WERI-Rb-1 (cell line): ENCODE data around the gene RCSD1.

Source experiments
- DNase-seq: peaks from one replicate; pipeline ENCODE4 v3.0.0-alpha.2; 2020
- H3K27ac ChIP-seq: fragments of 250-450 bp; sonication (Bioruptor Pico); 2 replicates; pipeline ENCODE4 v1.5.1; 2020; ENCODE audit warnings: mild to moderate bottlenecking, moderate library complexity
- H3K27me3 ChIP-seq: fragments of 250-450 bp; sonication (Bioruptor Pico); 2 replicates; pipeline ENCODE4 v1.5.1; 2021; ENCODE audit warnings: mild to moderate bottlenecking, low read depth, moderate library complexity; ENCODE audit not compliant: insufficient read depth, severe bottlenecking
- H3K36me3 ChIP-seq: fragments of 250-450 bp; sonication (Bioruptor Pico); 2 replicates; pipeline ENCODE4 v1.5.1; 2020; ENCODE audit warnings: mild to moderate bottlenecking, moderate library complexity
- H3K4me3 ChIP-seq: 2 replicates; pipeline ENCODE4 v1.5.1; 2011; ENCODE audit warnings: low read depth, mild to moderate bottlenecking, control low read depth, low read length
- H3K9me3 ChIP-seq: fragments of 250-450 bp; sonication (Bioruptor Pico); 2 replicates; pipeline ENCODE4 v1.5.1; 2021; ENCODE audit warnings: mild to moderate bottlenecking, moderate library complexity; ENCODE audit not compliant: severe bottlenecking
- TF ChIP-seq, protein P1 (sequence below): IDR thresholded peaks from 2 replicates; pipeline ENCODE4 v1.5.1; 2011; ENCODE audit warnings: low read depth, mild to moderate bottlenecking, control low read depth, inconsistent platforms, low read length

The RCSD1 gene

GRCh38 chr1:167648252-167648849 lies 18.3 kb downstream of the RCSD1 start:
- no peak for DNase-seq
- no peak overlapping the region for H3K4me3 ChIP-seq
- H3K36me3 ChIP-seq: no peaks in the 10 kb centered on the region
- H3K27ac ChIP-seq: no peak overlapping the region
- TF ChIP-seq, protein P1, sequence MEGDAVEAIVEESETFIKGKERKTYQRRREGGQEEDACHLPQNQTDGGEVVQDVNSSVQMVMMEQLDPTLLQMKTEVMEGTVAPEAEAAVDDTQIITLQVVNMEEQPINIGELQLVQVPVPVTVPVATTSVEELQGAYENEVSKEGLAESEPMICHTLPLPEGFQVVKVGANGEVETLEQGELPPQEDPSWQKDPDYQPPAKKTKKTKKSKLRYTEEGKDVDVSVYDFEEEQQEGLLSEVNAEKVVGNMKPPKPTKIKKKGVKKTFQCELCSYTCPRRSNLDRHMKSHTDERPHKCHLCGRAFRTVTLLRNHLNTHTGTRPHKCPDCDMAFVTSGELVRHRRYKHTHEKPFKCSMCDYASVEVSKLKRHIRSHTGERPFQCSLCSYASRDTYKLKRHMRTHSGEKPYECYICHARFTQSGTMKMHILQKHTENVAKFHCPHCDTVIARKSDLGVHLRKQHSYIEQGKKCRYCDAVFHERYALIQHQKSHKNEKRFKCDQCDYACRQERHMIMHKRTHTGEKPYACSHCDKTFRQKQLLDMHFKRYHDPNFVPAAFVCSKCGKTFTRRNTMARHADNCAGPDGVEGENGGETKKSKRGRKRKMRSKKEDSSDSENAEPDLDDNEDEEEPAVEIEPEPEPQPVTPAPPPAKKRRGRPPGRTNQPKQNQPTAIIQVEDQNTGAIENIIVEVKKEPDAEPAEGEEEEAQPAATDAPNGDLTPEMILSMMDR: no peak
- no peaks in the 10 kb centered on the region for H3K27me3 ChIP-seq
- H3K9me3 ChIP-seq: no peaks in the 10 kb centered on the region

GRCh38 chr1:167648978-167649744 lies 19.1 kb downstream of the RCSD1 start:
- DNase-seq: no peak
- TF ChIP-seq, protein P1: no peak
- Histone ChIP-seq H3K27me3 (no peaks in the 10 kb centered on the region), H3K27ac (no peak overlapping the region), H3K4me3 (no peak overlapping the region), H3K9me3 (no peaks in the 10 kb centered on the region), H3K36me3 (no peaks in the 10 kb centered on the region)

- Histone ChIP-seq H3K4me3 (no peak overlapping the region), H3K9me3 (no peaks in the 10 kb centered on the region), H3K36me3 (no peaks in the 10 kb centered on the region), H3K27me3 (no peaks in the 10 kb centered on the region), H3K27ac (no peak overlapping the region)
- TF ChIP-seq, protein P1: no peak
- no peak for DNase-seq
Measured at GRCh38 chr1:167650269-167651160, 20.5 kb downstream of the RCSD1 start.

- no peak for DNase-seq
- no peaks in the 10 kb centered on the region for H3K36me3 ChIP-seq
- H3K27ac ChIP-seq: no peak overlapping the region
Measured at GRCh38 chr1:167651161-167651693, 21.2 kb downstream of the RCSD1 start.

GRCh38 chr1:167654975-167655575 lies 25.0 kb downstream of the RCSD1 start:
- no peaks in the 10 kb centered on the region for H3K27me3 ChIP-seq
- no peaks in the 10 kb centered on the region for H3K9me3 ChIP-seq
- H3K27ac ChIP-seq: no peak overlapping the region
- no peak for DNase-seq
- H3K36me3 ChIP-seq: no peaks in the 10 kb centered on the region
- no peak overlapping the region for H3K4me3 ChIP-seq
- TF ChIP-seq, protein P1: no peak

More at GRCh38 chr1:167651161-167651693, 21.2 kb downstream of the RCSD1 start:
- TF ChIP-seq, protein P1: no peak
- Histone ChIP-seq H3K4me3 (no peak overlapping the region), H3K27me3 (no peaks in the 10 kb centered on the region), H3K9me3 (no peaks in the 10 kb centered on the region)
